Neuron (in vitro differentiated cells): ENCODE data around the gene EEF1E1.
"Not testable (repeated sequence)": the region's sequence is repeated elsewhere in the genome, so short reads cannot be mapped to it uniquely, and the experiment has no call there.

Experiments
- H2AFZ ChIP-seq: one replicate; pipeline ENCODE4 v1.6.1; 2013; ENCODE audit warnings: low read depth, mild to moderate bottlenecking, inconsistent platforms, low read length, moderate library complexity
- H3K27me3 ChIP-seq: one replicate; pipeline ENCODE4 v1.6.1; 2013; ENCODE audit warnings: low read length; ENCODE audit not compliant: insufficient read depth
- H3K36me3 ChIP-seq: one replicate; pipeline ENCODE4 v1.6.1; 2013; ENCODE audit warnings: low read length; ENCODE audit not compliant: insufficient read depth
- H3K4me1 ChIP-seq: one replicate; pipeline ENCODE4 v1.6.1; 2013; ENCODE audit warnings: low read length; ENCODE audit not compliant: insufficient read depth
- H3K4me3 ChIP-seq: 2 replicates; pipeline ENCODE4 v1.5.1; 2013; ENCODE audit warnings: mild to moderate bottlenecking, low read length, moderate library complexity
- H3K9me3 ChIP-seq: one replicate; pipeline ENCODE4 v1.6.1; 2013; ENCODE audit warnings: low read length

EEF1E1 gene

DNA sequence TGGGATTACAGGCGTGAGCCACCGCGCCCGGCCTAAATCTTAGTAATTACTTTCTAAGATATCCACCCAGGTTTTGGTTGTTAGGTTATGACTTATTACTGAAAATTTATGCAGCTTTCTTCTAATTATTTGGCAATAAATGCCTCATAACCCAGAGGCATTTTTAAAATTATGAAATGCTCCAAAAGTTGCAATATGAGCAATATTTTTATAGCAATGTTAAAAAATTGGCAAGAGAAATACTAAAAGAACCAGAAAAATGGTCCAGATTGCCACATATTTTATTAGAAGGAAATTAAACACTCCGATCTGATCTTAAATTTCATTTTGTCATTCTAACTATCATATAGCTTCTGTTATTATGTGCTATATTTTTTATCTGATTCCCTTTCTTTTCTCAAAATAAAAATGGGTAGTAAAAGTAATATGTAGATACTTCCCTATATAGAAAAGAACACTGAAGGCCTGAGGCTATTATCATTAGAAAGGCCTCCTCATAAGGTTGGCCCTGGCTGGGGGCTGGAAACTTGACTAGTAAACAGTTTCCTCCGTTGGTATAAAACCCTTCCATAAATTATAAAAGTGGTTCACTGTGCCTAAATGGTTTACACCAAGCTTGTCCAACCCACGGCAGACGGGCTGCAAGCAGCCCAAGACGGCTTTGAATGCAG, 60.3 kb downstream of the EEF1E1 start:
- peaks cover 10% of the 10 kb centered on the region for H3K9me3 ChIP-seq
- peaks cover 17% of the 10 kb centered on the region for H3K36me3 ChIP-seq
- no peak overlapping the region for H2AFZ ChIP-seq

GRCh38 chr6:8034107-8034506, 68.2 kb downstream of the EEF1E1 start:
- not testable (repeated sequence) for H2AFZ ChIP-seq, H3K27me3 ChIP-seq, H3K4me1 ChIP-seq, H3K36me3 ChIP-seq, H3K9me3 ChIP-seq, H3K4me3 ChIP-seq

More for the DNA sequence above, 60.3 kb downstream of the EEF1E1 start:
- Histone ChIP-seq H3K4me3 (no peak overlapping the region), H3K4me1 (no peaks in the 10 kb centered on the region), H3K27me3 (no peaks in the 10 kb centered on the region)

DNA sequence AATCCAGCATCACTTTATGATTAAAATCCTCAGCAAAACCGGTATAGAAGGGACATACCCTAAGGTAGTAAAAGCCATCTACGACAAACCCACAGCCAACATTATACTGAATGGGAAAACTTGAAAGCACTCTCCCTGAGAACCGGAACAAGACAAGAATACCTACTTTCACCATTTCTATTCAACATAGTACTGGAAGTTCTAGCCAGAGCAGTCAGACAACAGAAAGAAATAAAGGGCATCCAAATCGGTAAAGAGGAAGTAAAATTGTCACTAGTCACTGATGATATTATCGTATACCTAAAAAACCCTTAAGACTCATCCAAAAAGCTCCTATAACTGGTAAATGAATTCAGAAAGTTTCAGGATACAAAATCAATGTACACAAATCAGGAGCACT, 71.4 kb downstream of the EEF1E1 start:
- Histone ChIP-seq H3K36me3 (peaks cover 1% of the 10 kb centered on the region), H3K27me3 (no peaks in the 10 kb centered on the region), H2AFZ (no peak overlapping the region), H3K9me3 (no peaks in the 10 kb centered on the region), H3K4me1 (no peaks in the 10 kb centered on the region), H3K4me3 (no peak overlapping the region)
